WTC11 (cell line): Measurements from ENCODE around the gene TOMM40. TPM values are rescaled to one million over a fixed set of nuclear protein-coding genes. Genes with fewer than 3 reads are reported as not detected.

ENCODE experiments used
- ATAC-seq: fragments of 200-7000 bp; cut with Tn5 transposase; 2 replicates; pipeline ENCODE4 v1.10.0; 2021; ENCODE audit warnings: mild to moderate bottlenecking, moderate library complexity
- CTCF ChIA-PET: fragments of 300-600 bp; sonication (Branson Sonifier 250); formaldehyde crosslinking; loops from one replicate; lab custom pipeline; 2021; ENCODE audit warnings: antibody characterized with exemption; lab: Charles Lee
- POLR2A ChIA-PET: fragments of 350-600 bp; sonication (Branson Sonifier 250); formaldehyde crosslinking; loops from one replicate; lab custom pipeline; 2021; ENCODE audit warnings: antibody characterized with exemption; lab: Charles Lee
- DNase-seq: peaks from one replicate; pipeline ENCODE4 v3.0.0; 2021; ENCODE audit warnings: low spot score
- H3K27ac Mint-ChIP-seq: 2 replicates; pipeline ENCODE4 v1.8.0; 2021; ENCODE audit warnings: mixed read lengths
- H3K27me3 Mint-ChIP-seq: 2 replicates; pipeline ENCODE4 v1.8.0; 2021; ENCODE audit warnings: low read depth, mild to moderate bottlenecking, moderate library complexity, mixed read lengths
- H3K36me3 Mint-ChIP-seq: 2 replicates; pipeline ENCODE4 v1.8.0; 2021; ENCODE audit warnings: mixed read lengths
- H3K4me1 Mint-ChIP-seq: 2 replicates; pipeline ENCODE4 v1.8.0; 2022; ENCODE audit warnings: mixed read lengths
- H3K4me3 Mint-ChIP-seq: 2 replicates; pipeline ENCODE4 v1.8.0; 2021; ENCODE audit warnings: mild to moderate bottlenecking, moderate library complexity, mixed read lengths
- H3K9me3 Mint-ChIP-seq: 2 replicates; pipeline ENCODE4 v1.8.0; 2021; ENCODE audit warnings: mixed read lengths
- AR ChIP-seq: fragments of 250-450 bp; sonication (Bioruptor Pico); IDR thresholded peaks from 2 replicates; pipeline ENCODE4 v1.9.0; 2021; ENCODE audit warnings: mild to moderate bottlenecking
- ATF1 ChIP-seq: sonication (generic); formaldehyde crosslinking; IDR thresholded peaks from 2 replicates; pipeline ENCODE4 v1.8.1; 2023; ENCODE audit warnings: mild to moderate bottlenecking, moderate library complexity, missing genetic modification reagents
- CTCF ChIP-seq: fragments of 200-600 bp; IDR thresholded peaks from 2 replicates; pipeline ENCODE4 v1.8.0; 2022; ENCODE audit warnings: antibody characterized with exemption
- EMX1 ChIP-seq: fragments of 250-450 bp; sonication (Bioruptor Pico); IDR thresholded peaks from 2 replicates; pipeline ENCODE4 v1.8.0; 2021; ENCODE audit warnings: mild to moderate bottlenecking
- GRHL2 ChIP-seq: fragments of 250-450 bp; sonication (Bioruptor Pico); IDR thresholded peaks from 2 replicates; pipeline ENCODE4 v1.8.0; 2022; ENCODE audit warnings: mild to moderate bottlenecking, moderate library complexity; ENCODE audit not compliant: insufficient replicate concordance, severe bottlenecking
- HMGA2 ChIP-seq: fragments of 250-450 bp; sonication (Bioruptor Pico); IDR thresholded peaks from 2 replicates; pipeline ENCODE4 v1.4.0; 2021; ENCODE audit warnings: mild to moderate bottlenecking, moderate library complexity
- IRF1 ChIP-seq: sonication (generic); formaldehyde crosslinking; IDR thresholded peaks from 2 replicates; pipeline ENCODE4 v1.8.0; 2023; ENCODE audit warnings: missing genetic modification reagents
- IRF2 ChIP-seq: sonication (generic); formaldehyde crosslinking; IDR thresholded peaks from 2 replicates; pipeline ENCODE4 v1.8.0; 2022; ENCODE audit warnings: low read depth, missing genetic modification reagents, borderline replicate concordance
- NFATC4 ChIP-seq: fragments of 250-450 bp; sonication (Bioruptor Pico); IDR thresholded peaks from 2 replicates; pipeline ENCODE4 v1.9.0; 2021; ENCODE audit warnings: mild to moderate bottlenecking
- NFYB ChIP-seq: sonication (generic); formaldehyde crosslinking; conservative IDR thresholded peaks from 2 replicates; pipeline ENCODE4 v1.8.0; 2022; ENCODE audit warnings: low read depth, missing genetic modification reagents
- OVOL2 ChIP-seq: fragments of 250-450 bp; sonication (Bioruptor Pico); IDR thresholded peaks from 2 replicates; pipeline ENCODE4 v1.9.0; 2021; ENCODE audit warnings: mild to moderate bottlenecking, borderline replicate concordance
- ZNF219 ChIP-seq: sonication (generic); formaldehyde crosslinking; IDR thresholded peaks from 2 replicates; pipeline ENCODE4 v1.8.0; 2023; ENCODE audit warnings: missing genetic modification reagents, mild to moderate bottlenecking, borderline replicate concordance
- ZNF263 ChIP-seq: sonication (generic); formaldehyde crosslinking; IDR thresholded peaks from 2 replicates; pipeline ENCODE4 v1.8.1; 2022; ENCODE audit warnings: low read depth, mild to moderate bottlenecking, moderate library complexity, missing genetic modification reagents
- ZNF317 ChIP-seq: sonication (generic); formaldehyde crosslinking; IDR thresholded peaks from 2 replicates; pipeline ENCODE4 v1.8.1; 2023; ENCODE audit warnings: low read depth, mild to moderate bottlenecking, moderate library complexity, missing genetic modification reagents, borderline replicate concordance
- ZNF512 ChIP-seq: sonication (generic); formaldehyde crosslinking; IDR thresholded peaks from 2 replicates; pipeline ENCODE4 v1.8.1; 2022; ENCODE audit warnings: missing genetic modification reagents, borderline replicate concordance
- total RNA-seq: library from RNA; stranded (reverse); gene quantifications from 3 replicates; pipeline ENCODE4 v1.2.3, GENCODE V29; 2021
- TF ChIP-seq, protein P1 (sequence below): sonication (generic); formaldehyde crosslinking; IDR thresholded peaks from 2 replicates; pipeline ENCODE4 v1.8.0; 2023; ENCODE audit warnings: mild to moderate bottlenecking, missing genetic modification reagents
- TF ChIP-seq, protein P2 (sequence below): sonication (generic); formaldehyde crosslinking; IDR thresholded peaks from 2 replicates; pipeline ENCODE4 v1.8.1; 2023; ENCODE audit warnings: mild to moderate bottlenecking, missing genetic modification reagents, moderate library complexity
- TF ChIP-seq, protein P3 (sequence below): sonication (generic); formaldehyde crosslinking; IDR thresholded peaks from 2 replicates; pipeline ENCODE4 v1.8.1; 2022; ENCODE audit warnings: mild to moderate bottlenecking, missing genetic modification reagents, moderate library complexity, borderline replicate concordance
- TF ChIP-seq, protein P4 (sequence below): sonication (generic); formaldehyde crosslinking; IDR thresholded peaks from 2 replicates; pipeline ENCODE4 v1.8.1; 2023; ENCODE audit warnings: mild to moderate bottlenecking, missing genetic modification reagents
- TF ChIP-seq, protein P5 (sequence below): sonication (generic); formaldehyde crosslinking; IDR thresholded peaks from 2 replicates; pipeline ENCODE4 v1.8.1; 2023; ENCODE audit warnings: mild to moderate bottlenecking, missing genetic modification reagents

TOMM40 gene
- total RNA-seq, 1 experiment from 2014 or later, result 221 TPM

GRCh38 chr19:44872661-44873060, 18.4 kb upstream of the TOMM40 start:
- TF ChIP-seq IRF2 (CRISPR knock-in tag) (no peak), HMGA2 (peak; percentile 98)
- TF ChIP-seq, all 79 proteins: peak for 1
- Mint-ChIP-seq H3K36me3 (peaks cover 64% of the 10 kb centered on the region), H3K27me3 (no peaks in the 10 kb centered on the region), H3K27ac (no peak overlapping the region), H3K9me3 (no peaks in the 10 kb centered on the region), H3K4me3 (no peak overlapping the region), H3K4me1 (peaks cover 14% of the 10 kb centered on the region)
- POLR2A ChIA-PET, result no interaction called here
- CTCF ChIA-PET, result no interaction called here
- no peak for ATAC-seq
- DNase-seq, result no peak

GRCh38 chr19:44874317-44874716, 16.7 kb upstream of the TOMM40 start:
- POLR2A ChIA-PET, result no interaction called here
- Mint-ChIP-seq H3K36me3 (peaks cover 58% of the 10 kb centered on the region), H3K9me3 (no peaks in the 10 kb centered on the region), H3K27me3 (no peaks in the 10 kb centered on the region), H3K27ac (no peak overlapping the region), H3K4me1 (peaks cover 20% of the 10 kb centered on the region), H3K4me3 (no peak overlapping the region)
- CTCF ChIA-PET, result no interaction called here
- DNase-seq (no peak), ATAC-seq (no peak)
- no peak for TF ChIP-seq ZNF317
- TF ChIP-seq GRHL2 (CRISPR knock-in tag), result no peak
- TF ChIP-seq, protein P1, sequence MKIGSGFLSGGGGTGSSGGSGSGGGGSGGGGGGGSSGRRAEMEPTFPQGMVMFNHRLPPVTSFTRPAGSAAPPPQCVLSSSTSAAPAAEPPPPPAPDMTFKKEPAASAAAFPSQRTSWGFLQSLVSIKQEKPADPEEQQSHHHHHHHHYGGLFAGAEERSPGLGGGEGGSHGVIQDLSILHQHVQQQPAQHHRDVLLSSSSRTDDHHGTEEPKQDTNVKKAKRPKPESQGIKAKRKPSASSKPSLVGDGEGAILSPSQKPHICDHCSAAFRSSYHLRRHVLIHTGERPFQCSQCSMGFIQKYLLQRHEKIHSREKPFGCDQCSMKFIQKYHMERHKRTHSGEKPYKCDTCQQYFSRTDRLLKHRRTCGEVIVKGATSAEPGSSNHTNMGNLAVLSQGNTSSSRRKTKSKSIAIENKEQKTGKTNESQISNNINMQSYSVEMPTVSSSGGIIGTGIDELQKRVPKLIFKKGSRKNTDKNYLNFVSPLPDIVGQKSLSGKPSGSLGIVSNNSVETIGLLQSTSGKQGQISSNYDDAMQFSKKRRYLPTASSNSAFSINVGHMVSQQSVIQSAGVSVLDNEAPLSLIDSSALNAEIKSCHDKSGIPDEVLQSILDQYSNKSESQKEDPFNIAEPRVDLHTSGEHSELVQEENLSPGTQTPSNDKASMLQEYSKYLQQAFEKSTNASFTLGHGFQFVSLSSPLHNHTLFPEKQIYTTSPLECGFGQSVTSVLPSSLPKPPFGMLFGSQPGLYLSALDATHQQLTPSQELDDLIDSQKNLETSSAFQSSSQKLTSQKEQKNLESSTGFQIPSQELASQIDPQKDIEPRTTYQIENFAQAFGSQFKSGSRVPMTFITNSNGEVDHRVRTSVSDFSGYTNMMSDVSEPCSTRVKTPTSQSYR, result no peak
- TF ChIP-seq NFYB (CRISPR knock-in tag), result no peak
- TF ChIP-seq, protein P2, sequence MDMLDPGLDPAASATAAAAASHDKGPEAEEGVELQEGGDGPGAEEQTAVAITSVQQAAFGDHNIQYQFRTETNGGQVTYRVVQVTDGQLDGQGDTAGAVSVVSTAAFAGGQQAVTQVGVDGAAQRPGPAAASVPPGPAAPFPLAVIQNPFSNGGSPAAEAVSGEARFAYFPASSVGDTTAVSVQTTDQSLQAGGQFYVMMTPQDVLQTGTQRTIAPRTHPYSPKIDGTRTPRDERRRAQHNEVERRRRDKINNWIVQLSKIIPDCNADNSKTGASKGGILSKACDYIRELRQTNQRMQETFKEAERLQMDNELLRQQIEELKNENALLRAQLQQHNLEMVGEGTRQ, result no peak
- TF ChIP-seq ZNF263 (CRISPR knock-in tag), result no peak
- TF ChIP-seq AR (CRISPR knock-in tag), result no peak
- no peak for TF ChIP-seq OVOL2 (CRISPR knock-in tag)
- no peak for TF ChIP-seq EMX1 (CRISPR knock-in tag)
- TF ChIP-seq IRF1 (CRISPR knock-in tag), result no peak
- no peak for TF ChIP-seq ZNF512 (CRISPR knock-in tag)
- TF ChIP-seq, protein P3, sequence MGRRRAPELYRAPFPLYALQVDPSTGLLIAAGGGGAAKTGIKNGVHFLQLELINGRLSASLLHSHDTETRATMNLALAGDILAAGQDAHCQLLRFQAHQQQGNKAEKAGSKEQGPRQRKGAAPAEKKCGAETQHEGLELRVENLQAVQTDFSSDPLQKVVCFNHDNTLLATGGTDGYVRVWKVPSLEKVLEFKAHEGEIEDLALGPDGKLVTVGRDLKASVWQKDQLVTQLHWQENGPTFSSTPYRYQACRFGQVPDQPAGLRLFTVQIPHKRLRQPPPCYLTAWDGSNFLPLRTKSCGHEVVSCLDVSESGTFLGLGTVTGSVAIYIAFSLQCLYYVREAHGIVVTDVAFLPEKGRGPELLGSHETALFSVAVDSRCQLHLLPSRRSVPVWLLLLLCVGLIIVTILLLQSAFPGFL, result no peak
- no peak for TF ChIP-seq CTCF
- TF ChIP-seq, protein P4, sequence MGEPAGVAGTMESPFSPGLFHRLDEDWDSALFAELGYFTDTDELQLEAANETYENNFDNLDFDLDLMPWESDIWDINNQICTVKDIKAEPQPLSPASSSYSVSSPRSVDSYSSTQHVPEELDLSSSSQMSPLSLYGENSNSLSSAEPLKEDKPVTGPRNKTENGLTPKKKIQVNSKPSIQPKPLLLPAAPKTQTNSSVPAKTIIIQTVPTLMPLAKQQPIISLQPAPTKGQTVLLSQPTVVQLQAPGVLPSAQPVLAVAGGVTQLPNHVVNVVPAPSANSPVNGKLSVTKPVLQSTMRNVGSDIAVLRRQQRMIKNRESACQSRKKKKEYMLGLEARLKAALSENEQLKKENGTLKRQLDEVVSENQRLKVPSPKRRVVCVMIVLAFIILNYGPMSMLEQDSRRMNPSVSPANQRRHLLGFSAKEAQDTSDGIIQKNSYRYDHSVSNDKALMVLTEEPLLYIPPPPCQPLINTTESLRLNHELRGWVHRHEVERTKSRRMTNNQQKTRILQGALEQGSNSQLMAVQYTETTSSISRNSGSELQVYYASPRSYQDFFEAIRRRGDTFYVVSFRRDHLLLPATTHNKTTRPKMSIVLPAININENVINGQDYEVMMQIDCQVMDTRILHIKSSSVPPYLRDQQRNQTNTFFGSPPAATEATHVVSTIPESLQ (CRISPR knock-in tag), result no peak
- no peak for TF ChIP-seq NFATC4
- TF ChIP-seq, protein P5, sequence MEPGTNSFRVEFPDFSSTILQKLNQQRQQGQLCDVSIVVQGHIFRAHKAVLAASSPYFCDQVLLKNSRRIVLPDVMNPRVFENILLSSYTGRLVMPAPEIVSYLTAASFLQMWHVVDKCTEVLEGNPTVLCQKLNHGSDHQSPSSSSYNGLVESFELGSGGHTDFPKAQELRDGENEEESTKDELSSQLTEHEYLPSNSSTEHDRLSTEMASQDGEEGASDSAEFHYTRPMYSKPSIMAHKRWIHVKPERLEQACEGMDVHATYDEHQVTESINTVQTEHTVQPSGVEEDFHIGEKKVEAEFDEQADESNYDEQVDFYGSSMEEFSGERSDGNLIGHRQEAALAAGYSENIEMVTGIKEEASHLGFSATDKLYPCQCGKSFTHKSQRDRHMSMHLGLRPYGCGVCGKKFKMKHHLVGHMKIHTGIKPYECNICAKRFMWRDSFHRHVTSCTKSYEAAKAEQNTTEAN (CRISPR knock-in tag), result no peak
- no peak for TF ChIP-seq ATF1 (CRISPR knock-in tag)
- TF ChIP-seq ZNF219, result no peak
